GM10266 (cell line): ENCODE measurements around the gene MBOAT2.
"Not testable (repeated sequence)": the region's sequence is repeated elsewhere in the genome, so short reads cannot be mapped to it uniquely, and the experiment has no call there.

ENCODE experiments used
- DNase-seq: peaks from one replicate; pipeline ENCODE4 v3.0.0; 2012; ENCODE audit errors: extremely low spot score
- TF ChIP-seq, protein P1 (sequence below): IDR thresholded peaks from 2 replicates; pipeline ENCODE4 v1.5.1; 2012; ENCODE audit warnings: mild to moderate bottlenecking, low read depth; ENCODE audit not compliant: control insufficient read depth, insufficient read depth; ENCODE audit errors: missing control alignments

MBOAT2 gene

DNA sequence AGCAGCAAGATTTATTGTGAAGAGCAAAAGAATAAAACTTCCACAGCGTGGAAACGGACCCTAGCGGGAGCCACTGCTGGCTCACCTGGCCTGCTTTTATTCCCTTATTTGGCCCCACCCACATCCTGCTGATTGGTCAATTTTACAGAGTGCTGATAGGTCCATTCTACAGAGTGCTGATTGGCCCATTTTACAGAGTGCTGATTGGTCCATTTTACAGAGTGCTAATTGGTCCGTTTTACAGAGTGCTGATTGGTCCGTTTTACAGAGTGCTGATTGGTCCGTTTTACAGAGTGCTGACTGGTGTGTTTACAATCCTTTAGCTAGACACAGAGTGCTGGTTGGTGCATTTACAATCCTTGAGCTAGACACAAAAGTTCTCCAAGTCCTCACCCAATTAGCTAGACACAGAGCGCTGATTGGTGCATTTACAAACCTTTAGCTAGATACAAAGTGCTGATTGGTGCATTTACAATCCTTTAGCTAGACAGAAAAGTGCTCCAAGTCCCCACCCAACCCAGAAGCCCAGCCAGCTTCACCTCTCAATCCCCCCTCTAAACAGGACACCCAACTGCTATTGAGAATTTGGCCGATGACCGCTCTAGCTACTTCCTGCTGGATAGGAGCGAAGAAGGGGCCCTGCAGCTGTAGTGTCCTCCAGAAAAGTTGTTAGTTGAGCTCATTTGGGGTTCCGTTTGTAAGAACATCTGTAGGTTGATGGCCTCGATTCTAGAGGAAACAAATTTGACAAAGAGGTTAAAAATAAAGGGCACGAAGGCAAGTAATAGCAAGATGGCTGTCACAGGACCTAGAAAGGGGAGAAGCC is 108.2 kb downstream of the MBOAT2 start:
- DNase-seq, result not testable (repeated sequence)

DNA sequence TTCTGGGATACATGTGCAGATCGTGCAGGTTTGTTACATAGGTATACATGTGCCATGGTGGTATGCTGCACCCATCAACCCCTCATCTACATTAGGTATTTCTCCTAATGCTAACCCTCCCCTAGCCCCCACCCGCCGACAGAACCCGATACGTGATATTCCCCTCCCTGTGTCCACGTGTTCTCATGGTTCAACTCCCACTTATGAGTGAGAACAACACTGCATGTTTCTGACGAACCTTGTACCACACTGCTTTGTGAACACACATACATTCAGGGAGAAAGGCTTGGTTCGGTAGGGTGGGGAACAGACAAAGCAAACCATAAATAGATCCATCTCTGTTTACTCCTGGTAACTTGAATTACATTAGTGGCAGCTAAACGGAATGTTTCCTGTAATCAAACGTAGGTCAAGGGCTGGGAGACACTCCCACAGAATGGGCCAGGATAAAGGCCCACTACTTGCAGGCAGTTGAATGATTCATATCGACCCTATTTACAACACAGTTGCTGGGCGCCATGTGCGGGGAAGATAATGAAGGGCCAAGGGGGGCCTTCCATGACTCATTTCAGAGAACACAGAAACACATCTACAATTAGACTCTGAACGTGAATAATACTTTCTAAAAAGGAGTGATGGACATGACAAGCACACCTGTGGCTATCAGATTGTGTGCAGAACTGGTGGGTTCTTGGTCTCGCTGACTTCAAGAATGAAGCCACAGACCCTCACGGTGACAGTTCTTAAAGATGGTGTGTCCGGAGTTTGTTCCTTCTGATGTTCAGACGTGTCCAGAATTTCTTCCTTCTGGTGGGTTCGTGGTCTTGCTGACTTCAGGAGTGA is 109.3 kb downstream of the MBOAT2 start:
- DNase-seq, result no peak
- TF ChIP-seq, protein P1, sequence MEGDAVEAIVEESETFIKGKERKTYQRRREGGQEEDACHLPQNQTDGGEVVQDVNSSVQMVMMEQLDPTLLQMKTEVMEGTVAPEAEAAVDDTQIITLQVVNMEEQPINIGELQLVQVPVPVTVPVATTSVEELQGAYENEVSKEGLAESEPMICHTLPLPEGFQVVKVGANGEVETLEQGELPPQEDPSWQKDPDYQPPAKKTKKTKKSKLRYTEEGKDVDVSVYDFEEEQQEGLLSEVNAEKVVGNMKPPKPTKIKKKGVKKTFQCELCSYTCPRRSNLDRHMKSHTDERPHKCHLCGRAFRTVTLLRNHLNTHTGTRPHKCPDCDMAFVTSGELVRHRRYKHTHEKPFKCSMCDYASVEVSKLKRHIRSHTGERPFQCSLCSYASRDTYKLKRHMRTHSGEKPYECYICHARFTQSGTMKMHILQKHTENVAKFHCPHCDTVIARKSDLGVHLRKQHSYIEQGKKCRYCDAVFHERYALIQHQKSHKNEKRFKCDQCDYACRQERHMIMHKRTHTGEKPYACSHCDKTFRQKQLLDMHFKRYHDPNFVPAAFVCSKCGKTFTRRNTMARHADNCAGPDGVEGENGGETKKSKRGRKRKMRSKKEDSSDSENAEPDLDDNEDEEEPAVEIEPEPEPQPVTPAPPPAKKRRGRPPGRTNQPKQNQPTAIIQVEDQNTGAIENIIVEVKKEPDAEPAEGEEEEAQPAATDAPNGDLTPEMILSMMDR, result no peak

DNA sequence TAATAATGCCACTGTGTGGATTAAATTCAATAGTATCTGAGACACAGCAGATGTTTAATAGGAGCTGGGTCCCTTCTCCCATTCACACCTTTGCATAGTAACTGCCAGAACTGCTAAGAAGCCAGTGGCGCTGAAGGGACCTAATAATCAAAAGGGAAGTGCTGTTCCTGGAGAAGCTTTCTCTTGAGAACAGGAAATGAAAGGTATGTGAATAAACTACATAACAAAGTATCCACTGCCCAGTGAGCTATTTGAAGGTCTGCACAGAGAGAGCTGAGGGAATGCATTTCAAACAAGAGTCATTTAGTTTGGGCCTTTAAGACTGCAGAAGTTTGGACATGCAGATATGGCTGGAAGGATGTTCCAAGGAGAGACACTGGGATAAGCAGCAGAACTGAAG is 110.0 kb downstream of the MBOAT2 start:
- no peak for DNase-seq
- TF ChIP-seq, protein P1, result no peak

DNA sequence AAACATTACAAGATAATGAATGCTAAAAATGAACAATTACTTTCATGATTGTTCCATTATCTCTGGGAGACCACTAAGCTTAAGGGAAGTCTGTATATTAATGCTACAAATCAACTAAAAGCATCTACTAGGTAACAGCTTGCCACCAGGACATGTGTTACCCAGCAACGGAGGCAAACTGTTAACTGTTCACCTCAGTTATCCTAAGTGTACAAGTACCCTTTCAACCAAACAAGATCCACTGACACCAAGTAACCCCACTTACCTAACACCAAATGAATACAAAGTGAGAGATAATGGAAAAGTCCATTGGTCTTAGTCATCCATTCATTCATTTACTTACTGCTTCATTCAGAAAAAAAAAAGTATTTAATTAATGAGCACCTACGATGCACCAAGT is 111.4 kb downstream of the MBOAT2 start:
- DNase-seq, result no peak
- TF ChIP-seq, protein P1, result no peak

DNA sequence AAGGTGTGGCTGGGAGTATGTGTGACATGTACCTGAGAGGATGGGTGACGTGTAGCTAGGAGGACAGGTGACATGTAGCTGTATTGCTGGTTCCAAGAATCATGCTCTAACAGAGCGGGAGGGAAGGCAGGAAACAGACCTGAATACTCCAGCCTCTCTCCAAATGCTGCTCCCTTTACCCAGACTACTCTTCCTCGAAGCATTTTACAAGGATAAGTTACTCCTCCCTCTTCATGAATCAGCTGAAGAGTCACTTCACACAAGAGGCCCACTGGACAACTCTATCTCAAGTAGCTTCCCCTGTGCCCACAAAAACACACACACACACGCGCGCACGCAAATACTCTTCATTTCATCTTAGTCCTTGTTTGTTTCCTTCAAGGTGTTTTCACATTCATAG is 113.5 kb downstream of the MBOAT2 start:
- no peak for DNase-seq
- TF ChIP-seq, protein P1, result no peak

DNA sequence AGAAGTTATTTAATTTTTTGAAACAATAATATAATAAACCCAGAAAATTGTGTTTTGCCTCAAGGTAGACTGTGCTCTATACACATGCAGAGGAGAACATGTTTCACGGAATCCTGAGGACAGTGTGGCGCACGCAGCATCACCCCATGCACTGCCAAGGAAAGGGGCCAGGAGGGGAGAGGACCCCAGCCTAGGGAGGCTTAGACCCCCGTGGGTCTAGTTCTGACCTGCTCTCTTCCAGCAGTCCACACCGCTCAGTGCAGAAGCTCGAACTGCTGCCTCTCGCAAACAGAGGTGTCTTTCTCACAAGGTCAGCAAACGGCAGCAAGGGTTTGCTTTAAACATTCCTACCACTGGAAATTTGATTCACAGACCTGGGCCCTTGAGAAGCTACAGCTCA is 114.5 kb downstream of the MBOAT2 start:
- TF ChIP-seq, protein P1, result no peak
- DNase-seq, result no peak

DNA sequence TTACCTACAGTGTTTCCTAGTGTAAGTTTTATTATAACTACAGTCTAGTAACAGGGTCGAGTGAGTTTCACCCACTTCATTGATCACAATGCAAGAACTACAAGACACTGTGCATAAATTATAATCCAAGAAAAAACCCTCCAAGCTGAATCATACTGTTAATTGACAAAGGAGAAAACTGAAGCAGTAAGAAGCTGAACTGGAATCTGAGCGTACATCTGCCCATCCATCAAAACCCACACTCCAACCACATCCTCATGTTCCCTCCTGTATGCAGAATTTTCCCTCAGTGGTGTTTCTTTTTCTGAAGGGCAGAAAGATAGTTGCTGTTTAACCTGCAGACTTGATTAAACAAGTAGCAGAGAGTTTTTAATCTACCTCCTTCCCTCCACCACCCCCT is 116.6 kb downstream of the MBOAT2 start:
- TF ChIP-seq, protein P1, result no peak
- no peak for DNase-seq

DNA sequence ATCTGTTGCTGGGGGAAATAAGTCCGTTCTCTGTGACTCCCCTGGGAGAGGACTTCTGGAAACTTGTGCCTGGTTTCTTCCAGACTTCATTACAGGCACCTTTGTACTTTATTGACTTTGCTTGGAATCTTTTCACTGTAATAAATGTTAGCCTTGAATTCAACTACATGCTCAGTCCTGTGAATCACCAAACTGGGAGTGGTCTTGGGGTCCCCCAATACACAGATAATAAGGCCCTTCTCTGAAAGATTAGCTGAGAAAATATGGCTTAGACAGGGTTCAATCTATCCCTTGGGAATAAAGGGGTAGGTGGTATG is 117.3 kb downstream of the MBOAT2 start:
- TF ChIP-seq, protein P1, result no peak
- no peak for DNase-seq
